Neural progenitor cell (in vitro differentiated cells): ENCODE measurements around the gene NPVF.

ENCODE experiments used
- CTCF ChIP-seq: fragments of 200-600 bp; sonication (generic); IDR thresholded peaks from 2 replicates; pipeline ENCODE4 v1.5.1; 2017; ENCODE audit warnings: antibody characterized with exemption, mild to moderate bottlenecking
- EZH2 ChIP-seq: fragments of 200-600 bp; sonication (generic); IDR thresholded peaks from 2 replicates; pipeline ENCODE4 v1.6.1; 2017; ENCODE audit warnings: antibody characterized with exemption, mild to moderate bottlenecking, moderate library complexity

GRCh38 chr7:25235471-25235870, 7.2 kb upstream of the NPVF start:
- TF ChIP-seq CTCF (no peak), EZH2 (no peak)
